SK-N-SH (cell line): ENCODE measurements around the gene EPB41L2.

Experiments
- EP300 ChIP-seq, 2 experiments: IDR thresholded peaks; 2 replicates each; pipeline versions ENCODE4 v1.4.0 to v1.6.1; 2012; ENCODE audit warnings: borderline replicate concordance in 1 of 2, low read depth in 1 of 2, low read length in 1 of 2
- MXI1 ChIP-seq: IDR thresholded peaks from 2 replicates; pipeline ENCODE4 v1.6.1; 2012; ENCODE audit warnings: mild to moderate bottlenecking, low read depth, low read length, improper control_type of control experiment
- TF ChIP-seq, protein P1 (sequence below): IDR thresholded peaks from 2 replicates; pipeline ENCODE4 v1.6.1; 2012; ENCODE audit warnings: mild to moderate bottlenecking, low read depth, low read length, moderate library complexity

DNA sequence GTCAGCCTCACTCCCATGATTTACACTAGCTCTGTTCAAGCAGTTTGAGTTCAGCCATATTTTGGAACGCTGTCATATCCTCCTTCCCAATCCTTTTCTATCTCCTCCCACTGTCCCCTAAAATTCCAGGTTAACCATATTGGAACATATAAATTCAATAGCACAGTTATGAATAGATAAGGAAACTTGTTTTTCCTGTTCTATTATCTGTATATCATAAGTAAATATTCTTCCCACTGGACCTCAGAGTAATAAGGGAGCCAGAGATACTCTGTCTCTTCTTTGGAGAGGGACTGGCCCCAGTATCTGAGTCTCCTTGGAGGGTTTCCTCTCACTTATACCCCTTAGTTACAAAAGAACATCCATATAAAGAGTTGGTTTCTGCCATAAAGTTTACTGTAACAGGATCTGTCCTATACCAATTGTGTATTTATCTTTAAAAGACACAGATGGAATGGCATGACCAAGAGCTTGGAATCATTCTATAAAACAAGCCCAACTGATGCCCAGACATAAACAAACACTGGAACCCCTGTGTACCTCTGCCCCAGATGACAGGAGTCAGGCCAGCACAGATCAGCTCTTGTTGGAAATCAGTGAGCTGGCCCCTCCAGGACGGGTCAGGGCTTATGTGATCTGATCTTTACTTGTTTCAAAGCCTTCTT lies 67.1 kb downstream of the EPB41L2 start:
- TF ChIP-seq, protein P1, sequence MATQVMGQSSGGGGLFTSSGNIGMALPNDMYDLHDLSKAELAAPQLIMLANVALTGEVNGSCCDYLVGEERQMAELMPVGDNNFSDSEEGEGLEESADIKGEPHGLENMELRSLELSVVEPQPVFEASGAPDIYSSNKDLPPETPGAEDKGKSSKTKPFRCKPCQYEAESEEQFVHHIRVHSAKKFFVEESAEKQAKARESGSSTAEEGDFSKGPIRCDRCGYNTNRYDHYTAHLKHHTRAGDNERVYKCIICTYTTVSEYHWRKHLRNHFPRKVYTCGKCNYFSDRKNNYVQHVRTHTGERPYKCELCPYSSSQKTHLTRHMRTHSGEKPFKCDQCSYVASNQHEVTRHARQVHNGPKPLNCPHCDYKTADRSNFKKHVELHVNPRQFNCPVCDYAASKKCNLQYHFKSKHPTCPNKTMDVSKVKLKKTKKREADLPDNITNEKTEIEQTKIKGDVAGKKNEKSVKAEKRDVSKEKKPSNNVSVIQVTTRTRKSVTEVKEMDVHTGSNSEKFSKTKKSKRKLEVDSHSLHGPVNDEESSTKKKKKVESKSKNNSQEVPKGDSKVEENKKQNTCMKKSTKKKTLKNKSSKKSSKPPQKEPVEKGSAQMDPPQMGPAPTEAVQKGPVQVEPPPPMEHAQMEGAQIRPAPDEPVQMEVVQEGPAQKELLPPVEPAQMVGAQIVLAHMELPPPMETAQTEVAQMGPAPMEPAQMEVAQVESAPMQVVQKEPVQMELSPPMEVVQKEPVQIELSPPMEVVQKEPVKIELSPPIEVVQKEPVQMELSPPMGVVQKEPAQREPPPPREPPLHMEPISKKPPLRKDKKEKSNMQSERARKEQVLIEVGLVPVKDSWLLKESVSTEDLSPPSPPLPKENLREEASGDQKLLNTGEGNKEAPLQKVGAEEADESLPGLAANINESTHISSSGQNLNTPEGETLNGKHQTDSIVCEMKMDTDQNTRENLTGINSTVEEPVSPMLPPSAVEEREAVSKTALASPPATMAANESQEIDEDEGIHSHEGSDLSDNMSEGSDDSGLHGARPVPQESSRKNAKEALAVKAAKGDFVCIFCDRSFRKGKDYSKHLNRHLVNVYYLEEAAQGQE: no peak
- TF ChIP-seq EP300 (IDR thresholded peaks at IDR 0.05; ENCODE audit: borderline replicate concordance in 1 of 2, low read depth in 1 of 2, low read length in 1 of 2): no peak
- no peak for TF ChIP-seq MXI1
